Keratinocyte (primary cell): ENCODE results near the gene USP17L25. TPM values are rescaled to one million over a fixed set of nuclear protein-coding genes. Genes with fewer than 3 reads are reported as not detected.
"Not testable (repeated sequence)": the region's sequence is repeated elsewhere in the genome, so short reads cannot be mapped to it uniquely, and the experiment has no call there.

Experiments
- DNase-seq: peaks from one replicate; pipeline ENCODE4 v3.0.0-alpha.2; 2011; ENCODE audit warnings: low read depth, missing footprints, low spot score
- FAIRE-seq: peaks from 2 replicates; lab custom pipeline; 2011; peaks lifted over from hg19 to GRCh38; lab: Jason Lieb, UNC
- H2AFZ ChIP-seq: 2 replicates; pipeline ENCODE4 v1.6.0; 2012; ENCODE audit warnings: low read length, control low read depth, inconsistent platforms; ENCODE audit not compliant: control insufficient read depth
- H3K27ac ChIP-seq: 2 replicates; pipeline ENCODE4 v1.5.1; 2011; ENCODE audit warnings: low read length; ENCODE audit not compliant: control insufficient read depth, insufficient read depth
- H3K27me3 ChIP-seq: 3 replicates; pipeline ENCODE4 v1.6.0; 2011; ENCODE audit warnings: low read length; ENCODE audit not compliant: control insufficient read depth, insufficient read depth; ENCODE audit errors: extremely low read depth
- H3K36me3 ChIP-seq, 2 experiments: 2 replicates in 1 of 2; 3 replicates in 1 of 2; pipeline ENCODE4 v1.5.1; 2011; ENCODE audit warnings: low read length in 2 of 2, mild to moderate bottlenecking in 1 of 2; ENCODE audit not compliant: control insufficient read depth in 2 of 2, insufficient read depth in 2 of 2; ENCODE audit errors: extremely low read depth in 1 of 2
- H3K4me1 ChIP-seq: 3 replicates; pipeline ENCODE4 v1.5.1; 2011; ENCODE audit warnings: low read length; ENCODE audit not compliant: control insufficient read depth, insufficient read depth; ENCODE audit errors: extremely low read depth
- H3K4me2 ChIP-seq: 3 replicates; pipeline ENCODE4 v1.6.0; 2011; ENCODE audit warnings: low read depth, low read length; ENCODE audit not compliant: control insufficient read depth, insufficient read depth; ENCODE audit errors: extremely low read depth
- H3K4me3 ChIP-seq, 3 experiments: fragments of 200-600 bp in 1 of 3; sonication (generic) in 1 of 3; 2 replicates in 2 of 3; 3 replicates in 1 of 3; pipeline ENCODE4 v1.5.1; 2011 to 2016; ENCODE audit warnings: low read length in 3 of 3, mild to moderate bottlenecking in 3 of 3, control low read depth in 2 of 3, inconsistent platforms in 1 of 3, low read depth in 1 of 3, mixed read lengths in 1 of 3, mixed run types in 1 of 3, moderate library complexity in 1 of 3; ENCODE audit not compliant: control insufficient read depth in 2 of 3, insufficient read depth in 2 of 3; ENCODE audit errors: extremely low read depth in 1 of 3
- H3K79me2 ChIP-seq: 2 replicates; pipeline ENCODE4 v1.6.0; 2012; ENCODE audit warnings: low read length; ENCODE audit not compliant: control insufficient read depth, insufficient read depth
- H3K9ac ChIP-seq: 3 replicates; pipeline ENCODE4 v1.6.0; 2011; ENCODE audit warnings: low read length; ENCODE audit not compliant: control insufficient read depth, insufficient read depth; ENCODE audit errors: extremely low read depth
- H3K9me1 ChIP-seq: 3 replicates; pipeline ENCODE4 v1.6.0; 2011; ENCODE audit warnings: low read length; ENCODE audit not compliant: control insufficient read depth, insufficient read depth; ENCODE audit errors: extremely low read depth
- H3K9me3 ChIP-seq: 2 replicates; pipeline ENCODE4 v1.5.1; 2012; ENCODE audit warnings: low read depth, low read length; ENCODE audit not compliant: control insufficient read depth
- H4K20me1 ChIP-seq: 3 replicates; pipeline ENCODE4 v1.6.0; 2011; ENCODE audit warnings: low read length; ENCODE audit not compliant: control insufficient read depth, insufficient read depth; ENCODE audit errors: extremely low read depth
- dilution Hi-C: fragments of 300-500 bp; cut with MboI; formaldehyde crosslinking; loops from one replicate; pipeline ENCODE4 v1.7.0; 2020; ENCODE audit warnings: low sequenced_read_pairs; ENCODE audit not compliant: extremely low pct_ligation_motif_present
- polyA minus RNA-seq, 3 experiments: library from RNA; depleted of rRNA, polyadenylated mRNA; stranded (reverse); fragments of >200 nt; gene quantifications; 1 replicate in 1 of 3; 2 replicates in 1 of 3; 3 replicates in 1 of 3; pipeline ENCODE4 v1.2.3, GENCODE V29; 2011
- polyA plus RNA-seq, 5 experiments: library from polyadenylated mRNA; depleted of rRNA in 3 of 5; stranded (reverse) in 3 of 5; stranded (forward) in 1 of 5; unstranded in 1 of 5; fragments of >200 nt; gene quantifications; 1 replicate in 1 of 5; 2 replicates in 3 of 5; 3 replicates in 1 of 5; pipeline versions ENCODE4 v1.2.1 to v1.2.3, GENCODE V29; 2011 to 2012; ENCODE audit warnings: missing spikeins in 2 of 5, low read depth in 1 of 5, low replicate concordance in 1 of 5

The USP17L25 gene, protein sequence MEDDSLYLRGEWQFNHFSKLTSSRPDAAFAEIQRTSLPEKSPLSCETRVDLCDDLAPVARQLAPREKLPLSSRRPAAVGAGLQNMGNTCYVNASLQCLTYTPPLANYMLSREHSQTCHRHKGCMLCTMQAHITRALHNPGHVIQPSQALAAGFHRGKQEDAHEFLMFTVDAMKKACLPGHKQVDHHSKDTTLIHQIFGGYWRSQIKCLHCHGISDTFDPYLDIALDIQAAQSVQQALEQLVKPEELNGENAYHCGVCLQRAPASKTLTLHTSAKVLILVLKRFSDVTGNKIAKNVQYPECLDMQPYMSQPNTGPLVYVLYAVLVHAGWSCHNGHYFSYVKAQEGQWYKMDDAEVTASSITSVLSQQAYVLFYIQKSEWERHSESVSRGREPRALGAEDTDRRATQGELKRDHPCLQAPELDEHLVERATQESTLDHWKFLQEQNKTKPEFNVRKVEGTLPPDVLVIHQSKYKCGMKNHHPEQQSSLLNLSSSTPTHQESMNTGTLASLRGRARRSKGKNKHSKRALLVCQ
- not detected in 3 replicates for polyA plus RNA-seq
- polyA plus RNA-seq (2011; ENCODE audit: low read depth), result not detected
- polyA plus RNA-seq (2011; cell fraction: cytosol; rRNA removed), result not detected in 2 replicates
- polyA plus RNA-seq (2011; cell fraction: nucleus; rRNA removed), result not detected in 2 replicates
- polyA plus RNA-seq (2012; ENCODE audit: low replicate concordance), result not detected in 2 replicates
- polyA minus RNA-seq, result not detected in 3 replicates
- polyA minus RNA-seq (2011; cell fraction: cytosol; rRNA and poly(A)+ RNA removed), result not detected
- not detected in 2 replicates for polyA minus RNA-seq (2011; cell fraction: nucleus; rRNA and poly(A)+ RNA removed)

DNA sequence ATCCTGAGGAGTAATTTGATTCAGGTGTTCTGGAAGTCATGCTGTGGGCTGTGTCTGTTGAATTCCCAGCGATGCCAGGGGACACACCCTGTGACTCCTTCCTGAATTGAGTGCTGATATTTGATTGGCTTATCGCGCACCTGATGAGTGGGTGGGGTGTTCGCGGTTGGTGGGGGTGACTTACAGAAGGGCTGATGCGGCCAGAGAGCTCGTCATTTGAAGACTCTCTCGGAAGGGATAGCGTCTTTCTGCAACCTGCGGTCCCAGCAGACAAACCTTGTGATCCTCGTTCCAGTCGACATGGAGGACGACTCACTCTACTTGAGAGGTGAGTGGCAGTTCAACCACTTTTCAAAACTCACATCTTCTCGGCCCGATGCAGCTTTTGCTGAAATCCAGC lies at the start of gene USP17L25:
USP17L25 (plus strand) TSS at position 301 of the 400 bp plus-strand sequence; CDS start at position 301, 0 bp downstream.
- FAIRE-seq, H3K9me1 ChIP-seq, H3K4me3 ChIP-seq, H3K9me3 ChIP-seq, H3K36me3 ChIP-seq, H3K9ac ChIP-seq, H2AFZ ChIP-seq, H3K27ac ChIP-seq, H3K79me2 ChIP-seq, dilution Hi-C loops, H3K27me3 ChIP-seq, H4K20me1 ChIP-seq, DNase-seq, H3K4me2 ChIP-seq, H3K4me1 ChIP-seq: not testable (repeated sequence)

DNA sequence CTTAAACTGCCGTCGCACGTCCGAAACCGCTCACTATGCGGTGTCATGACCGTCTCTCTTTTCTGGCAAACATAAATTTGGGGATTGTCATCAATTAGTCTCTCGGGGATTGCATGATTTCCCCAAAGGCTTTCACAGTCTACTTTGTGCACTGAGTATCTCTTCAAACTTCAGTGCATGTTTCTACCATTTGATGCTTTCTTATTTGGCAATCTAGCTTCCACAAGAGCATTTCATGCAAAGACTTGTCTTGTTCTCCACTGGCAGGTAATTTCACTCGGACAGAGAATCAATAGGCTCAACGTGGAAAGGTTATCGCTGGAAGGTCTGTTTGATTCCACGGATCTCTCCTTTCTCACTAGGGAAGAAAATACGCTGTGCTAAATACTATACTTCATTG lies 5.5 kb upstream of the USP17L25 start:
- H3K79me2 ChIP-seq, dilution Hi-C loops, DNase-seq: not testable (repeated sequence)

DNA sequence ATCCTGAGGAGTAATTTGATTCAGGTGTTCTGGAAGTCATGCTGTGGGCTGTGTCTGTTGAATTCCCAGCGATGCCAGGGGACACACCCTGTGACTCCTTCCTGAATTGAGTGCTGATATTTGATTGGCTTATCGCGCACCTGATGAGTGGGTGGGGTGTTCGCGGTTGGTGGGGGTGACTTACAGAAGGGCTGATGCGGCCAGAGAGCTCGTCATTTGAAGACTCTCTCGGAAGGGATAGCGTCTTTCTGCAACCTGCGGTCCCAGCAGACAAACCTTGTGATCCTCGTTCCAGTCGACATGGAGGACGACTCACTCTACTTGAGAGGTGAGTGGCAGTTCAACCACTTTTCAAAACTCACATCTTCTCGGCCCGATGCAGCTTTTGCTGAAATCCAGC lies 4.8 kb upstream of the USP17L25 start, which contains the start of gene USP17L24:
USP17L24 (plus strand) TSS at position 301 of the 400 bp plus-strand sequence; CDS start at position 301, 0 bp downstream.
- H3K4me2 ChIP-seq, H3K9me3 ChIP-seq, H3K27me3 ChIP-seq, H2AFZ ChIP-seq, dilution Hi-C loops, H3K36me3 ChIP-seq, H3K9me1 ChIP-seq, H3K27ac ChIP-seq, H3K79me2 ChIP-seq, DNase-seq, H4K20me1 ChIP-seq, FAIRE-seq, H3K4me1 ChIP-seq, H3K9ac ChIP-seq, H3K4me3 ChIP-seq: not testable (repeated sequence)

More for the DNA sequence above, 5.5 kb upstream of the USP17L25 start:
- not testable (repeated sequence) for H3K27me3 ChIP-seq, H3K4me3 ChIP-seq, H3K9me3 ChIP-seq, H3K4me1 ChIP-seq, H3K27ac ChIP-seq, H2AFZ ChIP-seq, H4K20me1 ChIP-seq, H3K9me1 ChIP-seq, H3K4me2 ChIP-seq, FAIRE-seq, H3K9ac ChIP-seq, H3K36me3 ChIP-seq

DNA sequence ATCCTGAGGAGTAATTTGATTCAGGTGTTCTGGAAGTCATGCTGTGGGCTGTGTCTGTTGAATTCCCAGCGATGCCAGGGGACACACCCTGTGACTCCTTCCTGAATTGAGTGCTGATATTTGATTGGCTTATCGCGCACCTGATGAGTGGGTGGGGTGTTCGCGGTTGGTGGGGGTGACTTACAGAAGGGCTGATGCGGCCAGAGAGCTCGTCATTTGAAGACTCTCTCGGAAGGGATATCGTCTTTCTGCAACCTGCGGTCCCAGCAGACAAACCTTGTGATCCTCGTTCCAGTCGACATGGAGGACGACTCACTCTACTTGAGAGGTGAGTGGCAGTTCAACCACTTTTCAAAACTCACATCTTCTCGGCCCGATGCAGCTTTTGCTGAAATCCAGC lies 4.6 kb downstream of the USP17L25 start, which contains the start of gene USP17L26:
USP17L26 (plus strand) TSS at position 301 of the 400 bp plus-strand sequence; CDS start at position 301, 0 bp downstream.
- H3K9ac ChIP-seq, H3K9me1 ChIP-seq, dilution Hi-C loops, H3K4me2 ChIP-seq, H2AFZ ChIP-seq, H3K27ac ChIP-seq, DNase-seq, H3K27me3 ChIP-seq, FAIRE-seq, H3K79me2 ChIP-seq, H4K20me1 ChIP-seq, H3K36me3 ChIP-seq, H3K9me3 ChIP-seq, H3K4me3 ChIP-seq, H3K4me1 ChIP-seq: not testable (repeated sequence)
